Astrocyte of the hippocampus (primary cell): ENCODE results near the gene MON1B.
"Not testable (repeated sequence)": the region's sequence is repeated elsewhere in the genome, so short reads cannot be mapped to it uniquely, and the experiment has no call there.

Experiments
- DNase-seq: peaks from one replicate; pipeline ENCODE4 v3.0.0; 2011; ENCODE audit warnings: low read depth, low spot score

The MON1B gene

GRCh38 chr16:77242471-77242870 is 51.5 kb downstream of the MON1B start:
- not testable (repeated sequence) for DNase-seq

GRCh38 chr16:77246150-77246549 is 55.2 kb downstream of the MON1B start:
- no peak for DNase-seq

- no peak for DNase-seq
Observed at GRCh38 chr16:77250400-77250799, 59.4 kb downstream of the MON1B start.
